Astrocyte (in vitro differentiated cells and primary cell): ENCODE data around the gene NDEL1. TPM values are rescaled to one million over a fixed set of nuclear protein-coding genes. Genes with fewer than 3 reads are reported as not detected.

Experiments
- DNase-seq: peaks from one replicate; pipeline ENCODE4 v3.0.0-alpha.2; 2010; ENCODE audit warnings: low read depth
- FAIRE-seq: peaks from 2 replicates; lab custom pipeline; 2011; peaks lifted over from hg19 to GRCh38; lab: Jason Lieb, UNC
- H2AFZ ChIP-seq: 2 replicates; pipeline ENCODE4 v1.6.0; 2012; ENCODE audit warnings: low read depth, low read length, inconsistent platforms
- H3K27ac ChIP-seq: 2 replicates; pipeline ENCODE4 v1.5.1; 2011; ENCODE audit warnings: low read depth, low read length, inconsistent platforms
- H3K27me3 ChIP-seq: 2 replicates; pipeline ENCODE4 v1.6.0; 2011; ENCODE audit warnings: low read length, inconsistent platforms; ENCODE audit not compliant: insufficient read depth
- H3K36me3 ChIP-seq: 2 replicates; pipeline ENCODE4 v1.5.1; 2011; ENCODE audit warnings: low read length, inconsistent platforms; ENCODE audit not compliant: insufficient read depth
- H3K4me1 ChIP-seq: 2 replicates; pipeline ENCODE4 v1.5.1; 2011; ENCODE audit warnings: low read length, inconsistent platforms; ENCODE audit not compliant: insufficient read depth
- H3K4me2 ChIP-seq: 2 replicates; pipeline ENCODE4 v1.6.0; 2012; ENCODE audit warnings: low read length, inconsistent platforms
- H3K4me3 ChIP-seq: 2 replicates; pipeline ENCODE4 v1.5.1; 2011; ENCODE audit warnings: low read depth, mild to moderate bottlenecking, low read length, inconsistent platforms; ENCODE audit not compliant: insufficient read depth
- H3K79me2 ChIP-seq: 2 replicates; pipeline ENCODE4 v1.6.0; 2012; ENCODE audit warnings: mild to moderate bottlenecking, low read length, inconsistent platforms; ENCODE audit not compliant: insufficient read depth
- H3K9ac ChIP-seq: 2 replicates; pipeline ENCODE4 v1.6.0; 2012; ENCODE audit warnings: mild to moderate bottlenecking, low read length, inconsistent platforms
- H3K9me3 ChIP-seq: 2 replicates; pipeline ENCODE4 v1.5.1; 2012; ENCODE audit warnings: low read depth, mild to moderate bottlenecking, low read length, inconsistent platforms; ENCODE audit not compliant: insufficient read depth
- H4K20me1 ChIP-seq: 2 replicates; pipeline ENCODE4 v1.6.0; 2012; ENCODE audit warnings: low read length, inconsistent platforms; ENCODE audit not compliant: insufficient read depth
- H3K27ac Mint-ChIP-seq: one replicate; pipeline ENCODE4 v1.8.0; 2021; ENCODE audit warnings: mild to moderate bottlenecking, mixed read lengths; ENCODE audit not compliant: unreplicated experiment
- H3K27me3 Mint-ChIP-seq: one replicate; pipeline ENCODE4 v1.8.0; 2021; ENCODE audit warnings: low read depth, mixed read lengths; ENCODE audit not compliant: unreplicated experiment
- H3K36me3 Mint-ChIP-seq: one replicate; pipeline ENCODE4 v1.8.0; 2021; ENCODE audit warnings: low read depth, mixed read lengths; ENCODE audit not compliant: unreplicated experiment
- H3K4me1 Mint-ChIP-seq: one replicate; pipeline ENCODE4 v1.8.0; 2021; ENCODE audit warnings: low read depth, mixed read lengths; ENCODE audit not compliant: unreplicated experiment
- H3K4me3 Mint-ChIP-seq: one replicate; pipeline ENCODE4 v1.8.0; 2021; ENCODE audit warnings: mild to moderate bottlenecking, moderate library complexity, mixed read lengths; ENCODE audit not compliant: unreplicated experiment
- H3K9me3 Mint-ChIP-seq: one replicate; pipeline ENCODE4 v1.8.0; 2021; ENCODE audit warnings: mild to moderate bottlenecking, mixed read lengths; ENCODE audit not compliant: unreplicated experiment
- CTCF ChIP-seq: IDR thresholded peaks from 2 replicates; pipeline ENCODE4 v1.5.1; 2011; ENCODE audit warnings: low read depth, mild to moderate bottlenecking, inconsistent platforms, low read length, moderate library complexity; ENCODE audit not compliant: insufficient read depth
- EZH2 ChIP-seq: IDR thresholded peaks from 2 replicates; pipeline ENCODE4 v1.6.1; 2012; ENCODE audit warnings: mild to moderate bottlenecking, low read length, inconsistent platforms; ENCODE audit not compliant: insufficient read depth
- total RNA-seq: library from RNA; stranded (reverse); gene quantifications from 2 replicates; pipeline ENCODE4 v1.2.1, GENCODE V29; 2021

Gene NDEL1
- total RNA-seq, 1 donor from 2014 or later = 102 TPM

GRCh38 chr17:8447799-8448198 lies 12.1 kb downstream of the NDEL1 start:
- H3K27me3 Mint-ChIP-seq = no peaks in the 10 kb centered on the region
- H3K27ac Mint-ChIP-seq = no peak overlapping the region
- peaks cover 12% of the 10 kb centered on the region for H3K36me3 Mint-ChIP-seq

GRCh38 chr17:8448310-8448709 lies 12.6 kb downstream of the NDEL1 start:
- Histone ChIP-seq H3K4me2 (no peak overlapping the region), H3K79me2 (peaks cover 54% of the 10 kb centered on the region), H3K9me3 (no peaks in the 10 kb centered on the region), H3K27me3 (no peaks in the 10 kb centered on the region), H3K9ac (no peak overlapping the region), H3K36me3 (peaks cover 65% of the 10 kb centered on the region), H3K4me1 (no peaks in the 10 kb centered on the region), H2AFZ (no peak overlapping the region), H3K27ac (no peak overlapping the region), H3K4me3 (no peak overlapping the region), H4K20me1 (peaks cover 83% of the 10 kb centered on the region)
- peaks cover 12% of the 10 kb centered on the region for H3K36me3 Mint-ChIP-seq
- no peak overlapping the region for H3K4me3 Mint-ChIP-seq
- no peak for FAIRE-seq
- no peaks in the 10 kb centered on the region for H3K27me3 Mint-ChIP-seq
- peaks cover 8% of the 10 kb centered on the region for H3K4me1 Mint-ChIP-seq
- TF ChIP-seq CTCF (no peak), EZH2 (no peak)
- H3K27ac Mint-ChIP-seq = no peak overlapping the region
- no peak for DNase-seq
- H3K9me3 Mint-ChIP-seq = no peaks in the 10 kb centered on the region

More at GRCh38 chr17:8447799-8448198, 12.1 kb downstream of the NDEL1 start:
- Histone ChIP-seq H3K4me1 (no peaks in the 10 kb centered on the region), H3K27ac (no peak overlapping the region), H3K9ac (no peak overlapping the region), H3K79me2 (peaks cover 56% of the 10 kb centered on the region), H3K4me2 (no peak overlapping the region), H3K27me3 (no peaks in the 10 kb centered on the region), H4K20me1 (peaks cover 83% of the 10 kb centered on the region), H3K9me3 (no peaks in the 10 kb centered on the region), H3K4me3 (no peak overlapping the region), H2AFZ (no peak overlapping the region), H3K36me3 (peaks cover 60% of the 10 kb centered on the region)
- DNase-seq (no peak), FAIRE-seq (no peak)
- Mint-ChIP-seq H3K4me3 (no peak overlapping the region), H3K9me3 (no peaks in the 10 kb centered on the region), H3K4me1 (peaks cover 10% of the 10 kb centered on the region)
- TF ChIP-seq EZH2 (no peak), CTCF (no peak)

- FAIRE-seq (no peak), DNase-seq (no peak)
- Histone ChIP-seq H3K9ac (no peak overlapping the region), H3K4me2 (no peak overlapping the region), H3K79me2 (peaks cover 43% of the 10 kb centered on the region), H4K20me1 (peaks cover 68% of the 10 kb centered on the region), H3K36me3 (peaks cover 72% of the 10 kb centered on the region), H3K27me3 (no peaks in the 10 kb centered on the region), H3K27ac (no peak overlapping the region), H3K4me3 (no peak overlapping the region), H3K4me1 (no peaks in the 10 kb centered on the region), H2AFZ (no peak overlapping the region), H3K9me3 (no peaks in the 10 kb centered on the region)
- H3K27me3 Mint-ChIP-seq = no peaks in the 10 kb centered on the region
- no peaks in the 10 kb centered on the region for H3K4me1 Mint-ChIP-seq
- H3K36me3 Mint-ChIP-seq = peaks cover 21% of the 10 kb centered on the region
- H3K27ac Mint-ChIP-seq = no peak overlapping the region
- no peaks in the 10 kb centered on the region for H3K9me3 Mint-ChIP-seq
- no peak for TF ChIP-seq EZH2
- no peak for TF ChIP-seq CTCF
- H3K4me3 Mint-ChIP-seq = no peak overlapping the region
Observed at GRCh38 chr17:8451933-8452614, 16.4 kb downstream of the NDEL1 start.
